Activated naive CD8-positive, alpha-beta T cell treated with anti-CD3 and anti-CD28 coated beads, Interleukin-2, amount 50 U/mL, for 24 hours (primary cell): ENCODE measurements around the gene RALGAPA1.
A peak's percentile ranks its signal among the peaks of the same experiment; 100 is the strongest.
"Not testable (repeated sequence)": the region's sequence is repeated elsewhere in the genome, so short reads cannot be mapped to it uniquely, and the experiment has no call there.

ENCODE experiments used
- ATAC-seq: fragments of 150-1000 bp; cut with Tn5 transposase; one replicate; pipeline ENCODE4 v1.10.0; 2021
- DNase-seq: peaks from one replicate; pipeline ENCODE4 v3.0.0; 2021
- H3K27ac Mint-ChIP-seq: one replicate; pipeline ENCODE4 v1.8.0; 2021; ENCODE audit warnings: mild to moderate bottlenecking, mixed read lengths
- H3K27me3 Mint-ChIP-seq: one replicate; pipeline ENCODE4 v1.8.0; 2021; ENCODE audit warnings: mixed read lengths
- H3K36me3 Mint-ChIP-seq: one replicate; pipeline ENCODE4 v1.8.0; 2021; ENCODE audit warnings: low read depth, mixed read lengths
- H3K4me1 Mint-ChIP-seq: one replicate; pipeline ENCODE4 v1.8.0; 2021; ENCODE audit warnings: mixed read lengths
- H3K4me3 Mint-ChIP-seq: one replicate; pipeline ENCODE4 v1.8.0; 2021; ENCODE audit warnings: mild to moderate bottlenecking, moderate library complexity, mixed read lengths
- H3K9me3 Mint-ChIP-seq: one replicate; pipeline ENCODE4 v1.8.0; 2021; ENCODE audit warnings: mixed read lengths

Gene RALGAPA1

DNA sequence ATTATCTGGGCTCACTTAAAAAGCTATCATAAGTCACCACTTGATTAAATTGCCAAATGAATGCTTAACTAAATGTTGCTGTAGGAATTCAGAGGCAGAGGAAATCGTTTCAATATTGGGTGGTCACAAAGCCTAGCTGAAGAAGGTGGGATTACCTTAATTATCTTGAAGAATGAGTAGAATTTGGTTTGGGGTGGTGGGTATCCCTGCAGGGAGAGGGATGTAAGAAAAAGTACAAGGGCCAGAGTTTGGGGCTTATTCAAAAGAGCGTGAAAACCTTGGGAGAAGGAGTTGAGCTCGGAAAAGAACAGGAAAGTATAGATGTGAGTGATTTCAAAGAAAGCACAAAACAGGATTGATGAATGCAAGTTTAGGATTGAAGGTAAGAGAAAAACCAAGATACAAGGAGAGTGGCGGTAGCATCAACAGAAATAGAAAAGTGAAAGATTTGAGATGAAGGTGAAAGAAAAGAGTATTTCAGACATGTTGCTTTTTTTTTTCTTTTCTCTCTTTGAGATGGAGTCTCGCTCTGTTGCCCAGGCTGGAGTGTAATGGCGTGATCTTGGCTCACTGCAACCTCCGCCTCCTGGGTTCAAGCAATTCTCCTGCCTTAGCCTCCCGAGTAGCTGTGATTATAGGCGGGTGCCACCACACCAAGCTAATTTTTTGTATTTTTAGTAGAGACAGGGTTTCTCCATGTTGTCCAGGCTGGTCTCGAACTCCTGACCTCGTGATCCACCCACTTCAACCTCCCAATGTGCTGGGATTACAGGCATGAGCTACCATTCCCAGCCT lies 18.8 kb upstream of the RALGAPA1 start:
- peak overlapping the region; percentile 86 for H3K4me3 Mint-ChIP-seq
- no peaks in the 10 kb centered on the region for H3K9me3 Mint-ChIP-seq
- H3K36me3 Mint-ChIP-seq = peaks cover 4% of the 10 kb centered on the region
- DNase-seq (no peak), ATAC-seq (no peak)
- peaks cover 21% of the 10 kb centered on the region for H3K4me1 Mint-ChIP-seq
- H3K27me3 Mint-ChIP-seq = no peaks in the 10 kb centered on the region
- H3K27ac Mint-ChIP-seq = no peak overlapping the region

DNA sequence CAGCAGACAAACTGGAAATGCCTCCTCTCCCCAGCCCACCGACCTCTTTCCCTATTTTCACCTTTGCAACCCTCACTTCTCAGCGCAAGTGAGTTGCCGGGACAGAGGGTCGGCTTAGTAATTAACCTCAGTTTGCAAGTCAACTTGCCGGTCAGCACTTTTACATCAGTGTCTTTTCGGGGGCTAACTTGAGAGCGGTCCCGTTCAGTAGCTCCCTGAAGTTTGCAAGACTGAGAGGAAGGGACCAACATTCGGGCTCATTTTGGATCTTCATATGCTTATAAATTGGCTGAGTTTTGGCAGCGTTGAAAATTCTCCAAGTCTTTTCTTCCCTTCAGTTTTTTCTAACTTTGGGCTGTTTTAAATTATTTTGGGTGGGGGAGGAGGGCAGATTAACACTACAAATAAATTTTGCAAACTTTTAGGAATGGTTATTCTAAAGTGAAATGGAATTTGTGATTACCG lies 17.9 kb upstream of the RALGAPA1 start:
- peak overlapping the region; percentile 86 for H3K4me3 Mint-ChIP-seq
- H3K27ac Mint-ChIP-seq = peak overlapping the region; percentile 76
- no peak for ATAC-seq
- peaks cover 2% of the 10 kb centered on the region for H3K36me3 Mint-ChIP-seq
- peaks cover 21% of the 10 kb centered on the region for H3K4me1 Mint-ChIP-seq
- H3K9me3 Mint-ChIP-seq = no peaks in the 10 kb centered on the region
- no peaks in the 10 kb centered on the region for H3K27me3 Mint-ChIP-seq
- DNase-seq = no peak

DNA sequence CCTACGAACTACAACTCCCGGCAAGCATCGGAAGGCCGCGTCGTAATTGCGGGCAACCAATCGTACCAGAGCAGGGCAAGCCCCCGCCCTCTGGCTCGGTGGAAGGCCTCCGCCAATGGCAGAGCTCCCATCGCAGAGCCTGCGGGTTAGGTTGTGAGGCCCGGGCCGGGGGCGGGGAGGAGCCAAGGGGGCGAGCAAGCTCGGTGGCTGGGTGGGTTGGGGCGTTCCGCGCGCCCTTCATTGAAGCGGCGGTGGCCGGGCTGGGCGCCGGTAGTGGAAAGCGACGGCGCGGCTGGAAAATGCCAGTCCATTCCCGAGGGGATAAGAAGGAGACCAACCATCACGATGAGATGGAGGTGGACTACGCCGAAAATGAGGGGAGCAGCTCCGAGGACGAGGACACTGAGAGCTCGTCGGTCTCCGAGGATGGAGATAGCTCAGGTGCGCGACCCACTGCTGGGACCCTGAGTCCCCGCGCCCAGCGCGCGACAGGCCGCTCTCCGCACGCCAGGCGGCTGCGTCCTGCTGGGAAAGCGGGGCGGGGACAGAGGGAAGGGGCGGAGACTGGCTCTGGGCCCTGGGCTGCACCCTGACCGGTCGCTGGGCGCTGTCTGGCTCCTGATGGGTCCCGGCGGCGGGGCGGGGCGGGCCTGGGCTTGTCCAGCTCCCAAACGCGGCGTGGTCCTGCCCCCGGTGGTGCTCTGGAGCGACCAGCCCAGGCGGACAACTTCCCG lies 17.3 kb upstream of the RALGAPA1 start, which contains the start of gene BRMS1L:
Gene BRMS1L, plus strand, starts transcription at position 121 of the 734 bp plus-strand sequence. Its CDS starts 179 bp downstream, at position 300.
- no peaks in the 10 kb centered on the region for H3K36me3 Mint-ChIP-seq
- DNase-seq = peak; percentile 94
- H3K27me3 Mint-ChIP-seq = no peaks in the 10 kb centered on the region
- H3K4me1 Mint-ChIP-seq = peaks cover 21% of the 10 kb centered on the region
- H3K27ac Mint-ChIP-seq = peak within 1 kb of the TSS; percentile 76
- ATAC-seq = peak; percentile 98
- H3K9me3 Mint-ChIP-seq = no peaks in the 10 kb centered on the region
- H3K4me3 Mint-ChIP-seq = peak within 1 kb of the TSS; percentile 86

DNA sequence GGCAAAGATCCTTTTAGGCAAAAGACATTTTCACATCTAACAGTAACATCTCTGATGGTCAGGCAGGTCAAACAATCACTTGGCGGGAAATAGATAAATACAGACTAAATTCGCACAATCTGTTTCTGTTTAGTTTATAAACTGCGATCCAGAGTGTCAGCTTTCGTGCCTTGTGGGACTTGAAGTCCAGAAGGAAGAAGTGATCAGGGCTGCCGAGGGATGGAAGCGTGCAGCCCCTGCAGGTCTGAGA lies 16.8 kb upstream of the RALGAPA1 start:
- Mint-ChIP-seq H3K4me1 (peaks cover 21% of the 10 kb centered on the region), H3K27ac (peak overlapping the region; percentile 68), H3K36me3 (no peaks in the 10 kb centered on the region), H3K9me3 (no peaks in the 10 kb centered on the region), H3K4me3 (peak overlapping the region; percentile 86), H3K27me3 (no peaks in the 10 kb centered on the region)
- ATAC-seq (no peak), DNase-seq (no peak)

DNA sequence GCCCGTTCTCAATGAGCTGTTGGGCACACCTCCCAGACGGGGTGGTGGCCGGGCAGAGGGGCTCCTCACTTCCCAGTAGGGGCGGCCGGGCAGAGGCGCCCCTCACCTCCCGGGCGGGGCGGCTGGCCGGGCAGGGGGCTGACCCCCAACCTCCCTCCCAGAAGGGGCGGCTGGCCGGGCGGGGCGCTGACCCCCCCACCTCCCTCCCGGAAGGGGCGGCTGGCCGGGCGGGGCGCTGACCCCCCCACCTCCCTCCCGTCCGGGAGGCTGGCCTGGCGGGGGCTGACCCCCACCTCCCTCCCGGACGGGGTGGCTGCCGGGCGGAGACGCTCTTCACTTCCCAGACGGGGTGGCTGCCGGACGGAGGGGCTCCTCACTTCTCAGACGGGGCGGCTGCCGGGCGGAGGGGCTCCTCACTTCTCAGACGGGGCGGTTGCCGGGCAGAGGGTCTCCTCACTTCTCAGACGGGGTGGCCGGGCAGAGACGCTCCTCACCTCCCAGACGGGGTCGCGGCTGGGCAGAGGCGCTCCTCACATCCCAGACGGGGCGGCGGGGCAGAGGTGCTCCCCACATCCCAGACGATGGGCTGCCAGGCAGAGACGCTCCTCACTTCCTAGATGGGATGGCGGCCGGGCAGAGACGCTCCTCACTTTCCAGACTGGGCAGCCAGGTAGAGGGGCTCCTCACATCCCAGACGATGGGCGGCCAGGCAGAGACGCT lies 15.5 kb upstream of the RALGAPA1 start:
- not testable (repeated sequence) for H3K36me3 Mint-ChIP-seq

DNA sequence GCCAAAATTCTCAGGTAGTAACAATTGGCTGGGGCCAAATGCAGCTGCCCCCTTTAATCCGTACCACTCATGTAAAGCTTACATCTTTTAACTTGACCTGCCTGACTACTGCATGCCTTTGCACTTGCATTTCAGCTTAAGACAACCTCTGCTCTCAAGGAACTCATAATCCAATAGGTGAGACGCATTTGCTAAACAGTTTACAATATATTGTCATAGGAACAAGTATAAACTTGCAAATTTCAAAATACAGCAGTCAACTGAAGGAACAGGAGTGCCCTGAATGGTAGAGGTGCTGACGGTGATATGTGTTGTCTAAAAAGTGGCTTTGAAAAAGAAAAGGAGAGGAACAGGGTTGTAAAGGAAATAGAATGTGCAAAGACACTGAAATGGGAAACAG lies 13.4 kb upstream of the RALGAPA1 start:
- Mint-ChIP-seq H3K36me3 (no peaks in the 10 kb centered on the region), H3K9me3 (no peaks in the 10 kb centered on the region), H3K27me3 (no peaks in the 10 kb centered on the region), H3K4me3 (no peak overlapping the region), H3K4me1 (peaks cover 13% of the 10 kb centered on the region), H3K27ac (no peak overlapping the region)
- DNase-seq = no peak
- ATAC-seq = no peak

More for the DNA sequence above, 15.5 kb upstream of the RALGAPA1 start:
- H3K9me3 Mint-ChIP-seq, DNase-seq, H3K27ac Mint-ChIP-seq, ATAC-seq, H3K27me3 Mint-ChIP-seq, H3K4me3 Mint-ChIP-seq: not testable (repeated sequence)
- peaks cover 21% of the 10 kb centered on the region for H3K4me1 Mint-ChIP-seq

DNA sequence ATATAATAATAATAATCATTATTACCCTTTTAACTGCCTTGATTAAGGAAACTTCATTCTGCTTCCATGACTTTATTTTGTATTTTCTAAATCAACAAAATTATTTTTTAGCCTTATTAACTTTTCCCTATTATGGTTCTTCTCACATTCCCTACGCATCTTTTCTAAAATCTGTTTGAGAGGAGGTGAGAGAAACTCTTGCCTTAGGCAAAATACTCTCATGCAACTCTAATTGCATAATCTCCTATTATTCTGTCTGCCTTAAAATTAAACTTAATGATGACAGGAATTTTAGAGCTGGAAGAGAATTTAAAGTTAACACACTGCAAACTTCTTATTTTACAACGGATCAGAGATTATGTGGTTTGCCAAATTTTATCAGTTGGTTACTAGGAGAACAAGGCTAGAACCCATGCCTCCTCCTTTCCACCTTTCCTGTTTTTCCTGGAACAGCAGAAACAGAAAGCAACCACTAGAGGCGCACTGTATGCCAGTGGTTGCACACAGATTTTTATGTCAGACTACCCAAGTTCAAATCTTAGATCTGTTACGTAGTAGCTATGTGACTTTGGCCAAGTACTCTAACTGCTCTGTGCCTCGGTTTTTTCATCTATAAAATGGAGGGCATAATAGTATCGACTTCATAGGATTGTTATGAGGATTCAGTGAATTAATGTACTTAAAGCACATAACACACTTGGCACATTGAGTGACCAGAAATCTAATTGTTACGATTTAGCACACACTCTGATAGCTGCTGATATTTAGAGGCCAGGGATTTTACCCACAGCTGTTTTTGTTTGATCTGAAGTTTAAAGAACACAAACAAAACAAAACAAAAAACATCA lies 12.7 kb upstream of the RALGAPA1 start:
- no peaks in the 10 kb centered on the region for H3K27me3 Mint-ChIP-seq
- no peak overlapping the region for H3K27ac Mint-ChIP-seq
- H3K36me3 Mint-ChIP-seq = no peaks in the 10 kb centered on the region
- no peak for ATAC-seq
- peaks cover 6% of the 10 kb centered on the region for H3K4me1 Mint-ChIP-seq
- no peak overlapping the region for H3K4me3 Mint-ChIP-seq
- H3K9me3 Mint-ChIP-seq = no peaks in the 10 kb centered on the region
- DNase-seq = no peak

DNA sequence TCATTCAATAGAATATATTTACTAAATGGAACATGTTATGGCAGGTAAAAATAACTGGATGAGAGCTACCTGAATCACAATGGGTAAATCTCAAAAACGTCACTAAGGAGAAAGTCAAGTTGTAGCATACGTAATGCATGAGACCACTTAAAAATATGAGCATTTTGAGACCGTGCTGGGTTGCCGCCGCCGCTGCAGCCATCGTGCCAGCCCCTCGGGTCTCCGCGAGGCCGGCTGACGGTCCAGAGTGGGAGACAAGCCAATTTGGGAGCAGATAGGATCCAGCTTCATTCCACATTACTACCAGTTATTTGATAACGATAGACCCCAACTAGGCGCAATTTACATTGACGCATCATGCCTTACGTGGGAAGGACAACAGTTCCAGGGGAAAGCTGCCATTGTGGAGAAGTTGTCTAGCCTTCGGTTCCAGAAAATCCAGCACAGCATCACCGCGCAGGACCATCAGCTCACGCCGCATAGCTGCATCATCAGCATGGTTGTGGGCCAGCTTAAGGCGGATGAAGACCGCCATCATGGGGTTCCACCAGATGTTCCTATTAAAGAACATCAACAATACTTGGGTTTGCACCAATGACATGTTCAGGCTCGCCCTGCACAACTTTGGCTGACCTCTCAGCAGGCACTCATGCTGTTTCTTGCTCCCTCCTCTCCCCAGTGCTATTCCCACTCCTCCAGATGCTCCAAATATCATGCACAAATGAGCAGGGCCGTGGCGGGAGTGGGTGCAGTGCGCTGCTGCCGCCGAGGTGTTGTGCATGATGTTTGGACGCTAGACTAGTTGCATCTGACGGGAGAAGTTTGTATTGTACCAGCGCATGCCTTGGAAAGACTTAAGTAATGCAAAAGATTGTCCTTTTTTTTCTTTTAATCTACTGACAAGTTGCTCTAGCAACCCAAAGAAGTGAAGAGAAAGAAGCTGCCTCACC lies 10.8 kb upstream of the RALGAPA1 start:
- Mint-ChIP-seq H3K4me3 (no peak overlapping the region), H3K36me3 (no peaks in the 10 kb centered on the region), H3K9me3 (no peaks in the 10 kb centered on the region), H3K4me1 (no peaks in the 10 kb centered on the region), H3K27me3 (no peaks in the 10 kb centered on the region), H3K27ac (no peak overlapping the region)
- DNase-seq (no peak), ATAC-seq (no peak)

DNA sequence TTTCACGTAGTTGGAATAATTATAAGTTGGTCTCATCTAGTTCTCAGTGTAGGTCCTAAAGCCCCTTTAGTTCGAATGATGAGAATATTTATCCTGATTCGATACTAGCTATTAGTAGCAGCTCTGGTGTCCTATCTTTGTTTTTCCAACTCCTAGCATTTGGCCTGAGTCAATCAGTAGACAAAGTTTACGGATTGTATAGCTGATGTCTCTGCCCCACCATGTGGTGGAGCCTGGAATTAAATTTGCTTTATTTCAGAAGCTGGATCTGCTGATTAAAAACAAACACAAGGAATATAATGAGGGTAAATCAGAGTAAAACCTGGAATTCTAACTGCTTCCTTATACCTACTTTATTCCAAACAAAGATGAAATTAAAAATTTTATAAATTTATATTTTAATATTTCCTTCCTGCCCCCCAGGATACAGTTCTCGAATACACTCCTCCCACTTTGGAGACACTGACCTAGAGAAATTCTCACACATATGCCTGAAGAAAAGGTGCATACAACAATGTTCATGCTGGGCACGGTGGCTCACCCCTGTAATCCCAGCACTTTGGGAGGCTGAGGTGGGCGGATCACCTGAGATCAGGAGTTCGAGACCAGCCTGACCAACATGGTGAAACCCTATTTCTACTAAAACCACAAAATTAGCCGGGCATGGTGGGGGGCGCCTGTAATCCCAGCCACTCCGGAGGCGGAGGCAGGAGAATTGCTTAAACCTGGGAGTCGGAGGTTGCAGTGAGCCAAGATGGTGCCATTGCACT lies 9.4 kb upstream of the RALGAPA1 start:
- Mint-ChIP-seq H3K36me3 (no peaks in the 10 kb centered on the region), H3K4me1 (no peaks in the 10 kb centered on the region), H3K27me3 (no peaks in the 10 kb centered on the region), H3K4me3 (no peak overlapping the region), H3K9me3 (no peaks in the 10 kb centered on the region), H3K27ac (no peak overlapping the region)
- no peak for DNase-seq
- no peak for ATAC-seq

DNA sequence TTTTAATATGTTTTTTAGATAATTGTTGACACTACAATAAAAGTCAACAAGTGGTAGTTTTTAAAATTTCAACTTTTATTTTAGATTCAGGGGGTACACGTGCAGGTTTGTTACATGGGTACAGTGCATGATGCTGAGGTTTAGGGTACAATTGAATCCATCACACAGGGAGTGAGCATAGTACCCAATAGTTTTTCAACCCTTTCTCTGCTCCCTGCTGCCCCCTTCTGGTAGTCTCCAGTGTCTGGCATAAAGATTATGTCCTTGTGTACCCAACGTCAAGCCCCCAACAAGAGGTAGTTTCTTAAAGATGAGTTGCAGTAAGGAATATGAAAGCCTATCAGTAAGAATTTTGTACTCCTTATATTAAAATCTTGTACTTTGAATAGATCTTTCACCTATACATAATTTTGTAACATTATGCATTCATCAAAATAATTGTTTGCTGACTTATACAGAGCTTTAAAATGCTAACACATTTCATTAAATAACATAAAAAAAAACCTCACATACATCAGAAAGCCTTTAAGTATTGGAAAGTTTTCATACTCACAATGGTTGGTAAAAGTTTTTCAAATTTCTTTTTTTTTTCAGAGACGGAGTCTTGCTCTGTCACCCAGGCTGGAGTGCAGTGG lies 5.4 kb upstream of the RALGAPA1 start:
- H3K4me1 Mint-ChIP-seq = peaks cover under 1% of the 10 kb centered on the region
- H3K4me3 Mint-ChIP-seq = no peak overlapping the region
- H3K27ac Mint-ChIP-seq = no peak overlapping the region
- ATAC-seq = peak; percentile 89
- peak; percentile 87 for DNase-seq
- no peaks in the 10 kb centered on the region for H3K27me3 Mint-ChIP-seq
- H3K36me3 Mint-ChIP-seq = no peaks in the 10 kb centered on the region
- no peaks in the 10 kb centered on the region for H3K9me3 Mint-ChIP-seq

DNA sequence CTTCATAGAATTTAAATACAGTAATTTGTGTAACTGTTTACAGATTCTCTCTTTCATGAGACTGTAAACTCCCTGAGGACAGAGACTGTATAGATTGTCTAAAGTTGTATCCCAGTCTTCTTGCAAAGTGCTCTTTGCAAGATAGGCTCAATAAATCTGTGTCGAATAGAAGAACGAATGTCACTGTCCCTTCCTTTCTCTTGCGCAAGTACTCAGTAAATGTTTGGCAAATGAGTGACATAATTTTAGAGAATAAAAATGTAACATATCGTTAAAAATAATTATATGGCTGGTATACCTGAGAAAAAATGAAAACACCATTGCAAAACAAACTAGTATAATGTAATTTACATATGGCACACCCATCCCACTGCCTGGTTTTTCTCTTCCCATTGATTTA lies 1.9 kb upstream of the RALGAPA1 start:
- no peak overlapping the region for H3K4me3 Mint-ChIP-seq
- H3K9me3 Mint-ChIP-seq = no peaks in the 10 kb centered on the region
- H3K27ac Mint-ChIP-seq = no peak overlapping the region
- ATAC-seq (no peak), DNase-seq (no peak)
- peaks cover 2% of the 10 kb centered on the region for H3K27me3 Mint-ChIP-seq
- H3K4me1 Mint-ChIP-seq = peaks cover 29% of the 10 kb centered on the region
- no peaks in the 10 kb centered on the region for H3K36me3 Mint-ChIP-seq

DNA sequence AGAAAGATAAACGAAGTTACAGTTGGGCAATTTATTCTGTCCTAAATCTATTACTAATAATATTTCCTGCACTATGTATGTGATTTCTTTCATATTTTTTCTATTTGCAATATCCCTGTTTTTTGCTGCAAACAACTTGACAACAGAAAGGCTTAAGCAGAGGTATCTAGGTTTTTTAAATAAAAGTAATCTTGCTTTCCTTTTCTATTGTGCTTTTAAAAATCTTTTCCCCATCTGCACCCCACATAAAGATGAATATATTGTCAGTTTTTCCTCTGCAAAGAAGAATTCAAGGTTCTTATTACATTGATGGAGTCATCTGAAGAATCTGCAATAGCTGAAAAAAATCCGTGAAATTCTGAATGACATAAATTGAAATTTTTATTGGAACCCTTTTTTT lies 502 bp upstream of the RALGAPA1 start:
- ATAC-seq (no peak), DNase-seq (no peak)
- H3K36me3 Mint-ChIP-seq = peaks cover 3% of the 10 kb centered on the region
- H3K4me1 Mint-ChIP-seq = peaks cover 32% of the 10 kb centered on the region
- peak overlapping the region; percentile 95 for H3K4me3 Mint-ChIP-seq
- peaks cover 2% of the 10 kb centered on the region for H3K27me3 Mint-ChIP-seq
- H3K9me3 Mint-ChIP-seq = no peaks in the 10 kb centered on the region
- H3K27ac Mint-ChIP-seq = peak overlapping the region; percentile 62
